SU-DHL-6 (cell line): Measurements from ENCODE around the gene MYO10.
"Not testable (repeated sequence)": the region's sequence is repeated elsewhere in the genome, so short reads cannot be mapped to it uniquely, and the experiment has no call there.

ENCODE experiments used
- H2AFZ ChIP-seq: fragments of 200-600 bp; sonication (generic); 2 replicates; pipeline ENCODE4 v1.6.1; 2014; ENCODE audit warnings: low read depth, mild to moderate bottlenecking, moderate library complexity, mixed read lengths, antibody characterized with exemption, low read length; ENCODE audit not compliant: severe bottlenecking
- H3F3A ChIP-seq: fragments of 200-600 bp; shearing (Covaris generic); 2 replicates; pipeline ENCODE4 v1.6.0; 2016; ENCODE audit warnings: antibody characterized with exemption, mild to moderate bottlenecking; ENCODE audit not compliant: insufficient read depth
- H3K27ac ChIP-seq: fragments of 200-600 bp; sonication (generic); 2 replicates; pipeline ENCODE4 v1.5.1; 2016; ENCODE audit warnings: low read depth, mild to moderate bottlenecking, low read length, moderate library complexity, mixed read lengths
- H3K27me3 ChIP-seq: fragments of 200-600 bp; sonication (generic), shearing (Covaris generic); 2 replicates; pipeline ENCODE4 v1.6.0; 2014; ENCODE audit warnings: mild to moderate bottlenecking, low read length
- H3K36me3 ChIP-seq: fragments of 200-600 bp; sonication (generic); 2 replicates; pipeline ENCODE4 v1.6.1; 2014; ENCODE audit warnings: mild to moderate bottlenecking, low read length, mixed read lengths
- H3K4me2 ChIP-seq: fragments of 300-600, 200-600 bp; shearing (Covaris generic), sonication (generic); 2 replicates; pipeline ENCODE4 v1.6.0; 2014; ENCODE audit warnings: low read length, low read depth, mild to moderate bottlenecking; ENCODE audit not compliant: poor library complexity, severe bottlenecking
- H3K4me3 ChIP-seq: fragments of 200-600 bp; sonication (generic); 2 replicates; pipeline ENCODE4 v1.5.1; 2014; ENCODE audit warnings: antibody characterized with exemption, low read length, mild to moderate bottlenecking, mixed read lengths; ENCODE audit not compliant: insufficient read depth, poor library complexity, severe bottlenecking
- H3K79me2 ChIP-seq: fragments of 200-600 bp; sonication (generic); 2 replicates; pipeline ENCODE4 v1.6.1; 2014; ENCODE audit warnings: mild to moderate bottlenecking, low read length, moderate library complexity; ENCODE audit not compliant: insufficient read depth
- H3K9ac ChIP-seq: fragments of 200-600 bp; sonication (generic); 2 replicates; pipeline ENCODE4 v1.7.0; 2014; ENCODE audit warnings: mild to moderate bottlenecking, low read length
- H3K9me2 ChIP-seq: fragments of 200-600 bp; sonication (generic); replicated peaks from 2 replicates; pipeline ENCODE4 v1.6.1; 2014; ENCODE audit warnings: low read length; ENCODE audit not compliant: insufficient read depth
- H3K9me3 ChIP-seq: fragments of 200-600 bp; sonication (generic); 2 replicates; pipeline ENCODE4 v1.6.1; 2014; ENCODE audit warnings: low read length, mixed read lengths; ENCODE audit not compliant: insufficient read depth
- H4K20me1 ChIP-seq: fragments of 200-600 bp; sonication (generic); 2 replicates; pipeline ENCODE4 v1.6.1; 2014; ENCODE audit warnings: low read depth, mild to moderate bottlenecking, antibody characterized with exemption, low read length, moderate library complexity, mixed read lengths
- EZH2phosphoT487 ChIP-seq: fragments of 200-600 bp; sonication (generic), shearing (Covaris generic); conservative IDR thresholded peaks from 2 replicates; pipeline ENCODE4 v1.6.1; 2018; ENCODE audit warnings: mild to moderate bottlenecking, antibody characterized with exemption, low read length, moderate library complexity, mixed read lengths
- TF ChIP-seq, protein P1 (sequence below): fragments of 200-600 bp; sonication (generic); IDR thresholded peaks from one replicate; pipeline ENCODE4 v1.5.1; 2017; ENCODE audit warnings: antibody characterized with exemption, mild to moderate bottlenecking, low read length, moderate library complexity; ENCODE audit not compliant: insufficient read depth, poor library complexity, severe bottlenecking

Gene MYO10

DNA sequence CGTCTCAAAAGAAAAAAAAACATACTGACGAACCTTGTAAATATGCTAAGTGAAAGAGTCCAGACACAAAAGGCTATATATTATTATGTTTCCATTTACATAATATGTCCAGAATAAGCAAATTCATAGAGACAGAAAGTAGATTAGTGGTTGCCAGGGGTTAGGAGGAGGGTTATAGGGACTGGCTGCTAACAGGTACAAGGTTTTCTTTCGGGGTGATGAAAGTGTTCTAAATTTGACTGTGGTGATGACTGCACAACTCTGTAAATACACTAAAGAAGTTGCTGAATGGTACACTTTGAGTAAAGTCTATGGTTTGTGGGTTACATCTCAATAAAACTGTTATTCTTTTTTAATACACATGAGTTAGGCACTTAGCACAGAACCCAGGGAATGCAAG, 98.8 kb downstream of the MYO10 start:
- Histone ChIP-seq H3K9me3 (no peaks in the 10 kb centered on the region), H3K4me3 (no peak overlapping the region), H3K79me2 (no peaks in the 10 kb centered on the region), H3K27ac (no peak overlapping the region), H3K9ac (no peak overlapping the region), H3K9me2 (no peaks in the 10 kb centered on the region), H3F3A (no peaks in the 10 kb centered on the region), H4K20me1 (no peaks in the 10 kb centered on the region), H3K36me3 (no peaks in the 10 kb centered on the region), H3K4me2 (no peak overlapping the region), H2AFZ (no peak overlapping the region), H3K27me3 (no peaks in the 10 kb centered on the region)
- TF ChIP-seq, protein P1, sequence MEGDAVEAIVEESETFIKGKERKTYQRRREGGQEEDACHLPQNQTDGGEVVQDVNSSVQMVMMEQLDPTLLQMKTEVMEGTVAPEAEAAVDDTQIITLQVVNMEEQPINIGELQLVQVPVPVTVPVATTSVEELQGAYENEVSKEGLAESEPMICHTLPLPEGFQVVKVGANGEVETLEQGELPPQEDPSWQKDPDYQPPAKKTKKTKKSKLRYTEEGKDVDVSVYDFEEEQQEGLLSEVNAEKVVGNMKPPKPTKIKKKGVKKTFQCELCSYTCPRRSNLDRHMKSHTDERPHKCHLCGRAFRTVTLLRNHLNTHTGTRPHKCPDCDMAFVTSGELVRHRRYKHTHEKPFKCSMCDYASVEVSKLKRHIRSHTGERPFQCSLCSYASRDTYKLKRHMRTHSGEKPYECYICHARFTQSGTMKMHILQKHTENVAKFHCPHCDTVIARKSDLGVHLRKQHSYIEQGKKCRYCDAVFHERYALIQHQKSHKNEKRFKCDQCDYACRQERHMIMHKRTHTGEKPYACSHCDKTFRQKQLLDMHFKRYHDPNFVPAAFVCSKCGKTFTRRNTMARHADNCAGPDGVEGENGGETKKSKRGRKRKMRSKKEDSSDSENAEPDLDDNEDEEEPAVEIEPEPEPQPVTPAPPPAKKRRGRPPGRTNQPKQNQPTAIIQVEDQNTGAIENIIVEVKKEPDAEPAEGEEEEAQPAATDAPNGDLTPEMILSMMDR, result no peak
- TF ChIP-seq EZH2phosphoT487, result no peak

DNA sequence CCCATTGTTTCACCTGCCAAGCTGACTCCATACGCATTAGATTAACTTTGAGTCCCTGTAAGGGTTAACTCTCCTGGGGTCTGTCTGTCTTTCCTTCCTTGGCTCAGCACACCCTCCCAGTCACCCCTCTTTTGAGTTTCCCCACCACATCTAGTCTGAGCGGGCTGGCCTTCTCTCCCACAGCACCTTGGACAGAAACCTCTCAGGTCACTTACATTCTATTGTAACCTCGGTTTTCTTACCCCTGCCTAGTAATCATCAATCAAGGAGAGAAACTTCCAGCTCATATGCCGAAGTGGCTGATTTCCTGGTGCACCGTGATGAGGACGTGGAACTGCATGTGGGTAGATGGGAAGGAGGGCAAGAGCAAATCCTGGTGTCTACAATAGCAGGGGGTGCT, 102.1 kb downstream of the MYO10 start:
- H3K27me3 ChIP-seq, result no peaks in the 10 kb centered on the region
- H3K9me2 ChIP-seq, result no peaks in the 10 kb centered on the region
- no peak overlapping the region for H3K9ac ChIP-seq
- TF ChIP-seq EZH2phosphoT487, result no peak
- TF ChIP-seq, protein P1, result no peak
- no peaks in the 10 kb centered on the region for H3K9me3 ChIP-seq
- H3K79me2 ChIP-seq, result no peaks in the 10 kb centered on the region
- no peak overlapping the region for H3K4me2 ChIP-seq
- H4K20me1 ChIP-seq, result no peaks in the 10 kb centered on the region
- H3K36me3 ChIP-seq, result no peaks in the 10 kb centered on the region
- H3F3A ChIP-seq, result no peaks in the 10 kb centered on the region
- H3K4me3 ChIP-seq, result no peak overlapping the region
- no peak overlapping the region for H2AFZ ChIP-seq
- H3K27ac ChIP-seq, result no peak overlapping the region

DNA sequence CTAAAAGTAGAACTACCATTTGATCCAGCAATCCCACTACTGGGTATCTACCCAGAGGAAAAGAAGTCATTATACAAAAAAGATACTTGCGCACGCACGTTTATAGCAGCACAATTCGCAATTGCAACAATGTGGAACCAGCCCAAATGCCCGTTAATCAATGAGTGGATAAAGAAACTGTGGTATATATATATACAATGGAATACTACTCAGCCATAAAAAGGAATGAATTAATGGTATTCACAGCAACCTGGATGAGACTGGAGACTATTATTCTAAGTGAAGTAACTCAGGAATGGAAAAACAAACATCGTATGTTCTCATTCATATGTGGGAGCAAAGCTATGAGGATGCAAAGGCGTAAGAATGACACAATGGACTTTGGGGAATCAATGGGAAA, 104.8 kb downstream of the MYO10 start:
- not testable (repeated sequence) for H3K9me3 ChIP-seq, H3K9ac ChIP-seq, H2AFZ ChIP-seq, H3K27me3 ChIP-seq, H3K9me2 ChIP-seq, H3K79me2 ChIP-seq, H3F3A ChIP-seq, H3K36me3 ChIP-seq, H4K20me1 ChIP-seq, H3K4me3 ChIP-seq, H3K27ac ChIP-seq, H3K4me2 ChIP-seq

DNA sequence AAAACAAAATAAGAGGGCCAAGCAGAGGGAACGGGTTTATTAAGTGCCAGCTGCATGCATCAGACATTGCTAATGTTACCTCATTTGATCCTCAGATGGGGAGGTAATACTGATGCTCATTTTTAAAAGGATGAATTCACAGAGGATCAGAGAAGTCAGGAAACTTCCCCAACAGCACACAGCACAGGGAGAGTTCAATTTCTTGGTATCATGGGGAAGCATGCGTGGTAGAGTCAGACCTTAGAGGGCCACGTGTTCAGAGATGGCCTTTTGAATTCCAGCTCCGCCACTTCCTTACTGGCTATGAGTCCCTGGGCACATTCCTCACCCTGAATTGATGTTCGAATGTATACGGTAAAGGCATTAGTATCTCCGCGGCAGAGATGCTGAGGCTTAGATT, 108.3 kb downstream of the MYO10 start:
- TF ChIP-seq EZH2phosphoT487, result no peak
- TF ChIP-seq, protein P1, result no peak
- Histone ChIP-seq H4K20me1 (no peaks in the 10 kb centered on the region), H3F3A (no peaks in the 10 kb centered on the region), H3K27me3 (no peaks in the 10 kb centered on the region), H3K9me3 (no peaks in the 10 kb centered on the region), H3K9me2 (no peaks in the 10 kb centered on the region), H3K4me3 (no peak overlapping the region), H3K79me2 (no peaks in the 10 kb centered on the region), H3K9ac (no peak overlapping the region), H3K4me2 (no peak overlapping the region), H2AFZ (no peak overlapping the region), H3K36me3 (no peaks in the 10 kb centered on the region), H3K27ac (no peak overlapping the region)
